Keratinocyte (primary cell): ENCODE data around the gene C16orf96.

Experiments used
- CTCF ChIP-seq, 3 experiments: IDR thresholded peaks in 1 of 3; conservative IDR thresholded peaks in 1 of 3; optimal IDR thresholded peaks in 1 of 3; 2 replicates in 2 of 3; 3 replicates in 1 of 3; pipeline versions ENCODE3 to v1.5.1; 2011; ENCODE audit warnings: low read length in 3 of 3, mild to moderate bottlenecking in 3 of 3, moderate library complexity in 2 of 3, control low read depth in 1 of 3, inconsistent platforms in 1 of 3; ENCODE audit not compliant: insufficient read depth in 2 of 3; ENCODE audit errors: extremely low read depth in 1 of 3
- EZH2 ChIP-seq: IDR thresholded peaks from one replicate; pipeline ENCODE4 v1.6.1; 2012; ENCODE audit warnings: inconsistent platforms, mild to moderate bottlenecking, low read length, moderate library complexity

DNA sequence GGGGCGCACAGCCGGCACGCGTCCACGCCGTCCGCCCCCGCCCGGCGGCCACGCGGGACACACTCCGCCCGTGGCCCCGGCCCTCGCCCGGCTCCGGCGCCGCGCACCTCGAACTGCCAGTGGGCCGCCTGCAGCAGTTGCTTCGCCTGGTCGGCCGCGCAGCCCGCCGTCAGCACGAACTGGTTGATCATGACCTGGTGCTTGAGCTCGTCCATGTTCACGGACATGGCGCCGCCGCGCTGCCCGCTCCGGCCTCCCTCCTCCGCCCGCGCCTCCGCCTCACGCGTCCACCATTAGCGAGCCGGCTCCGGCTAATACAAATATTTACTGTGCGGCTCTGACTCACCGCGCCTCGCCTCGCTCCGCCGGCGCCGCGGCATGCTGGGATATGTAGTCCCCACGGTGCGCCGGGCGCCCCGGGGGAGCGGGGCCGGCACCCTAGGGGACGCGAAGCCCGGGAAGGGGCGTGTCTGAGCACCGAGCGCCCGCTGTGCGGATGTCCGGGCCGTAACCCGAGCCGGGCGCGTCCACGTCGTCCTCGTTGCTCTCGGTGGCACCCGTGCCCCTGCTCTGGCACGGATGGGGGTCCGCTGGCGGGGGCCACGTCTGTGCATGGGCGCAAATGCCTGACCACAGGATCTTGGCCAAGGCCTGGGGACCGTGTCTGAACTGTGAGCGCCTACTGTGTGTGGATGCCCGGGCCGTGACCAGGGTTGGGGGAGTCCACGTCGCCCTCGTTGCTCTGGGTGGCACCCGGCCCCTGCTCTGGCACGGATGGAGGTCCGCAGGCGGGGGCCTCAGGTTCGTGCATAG, 58.6 kb downstream of the C16orf96 start, which contains the start of gene UBALD1:
- TF ChIP-seq CTCF (optimal IDR thresholded peaks at IDR 0.05 in 1 of 3, IDR thresholded peaks at IDR 0.05 in 1 of 3, conservative IDR thresholded peaks at IDR 0.05 in 1 of 3; ENCODE audit: extremely low read depth in 1 of 3, insufficient read depth in 2 of 3, low read length in 3 of 3) (no peak), EZH2 (no peak)
